ENCODE measurements around the gene TARBP1.

DNA sequence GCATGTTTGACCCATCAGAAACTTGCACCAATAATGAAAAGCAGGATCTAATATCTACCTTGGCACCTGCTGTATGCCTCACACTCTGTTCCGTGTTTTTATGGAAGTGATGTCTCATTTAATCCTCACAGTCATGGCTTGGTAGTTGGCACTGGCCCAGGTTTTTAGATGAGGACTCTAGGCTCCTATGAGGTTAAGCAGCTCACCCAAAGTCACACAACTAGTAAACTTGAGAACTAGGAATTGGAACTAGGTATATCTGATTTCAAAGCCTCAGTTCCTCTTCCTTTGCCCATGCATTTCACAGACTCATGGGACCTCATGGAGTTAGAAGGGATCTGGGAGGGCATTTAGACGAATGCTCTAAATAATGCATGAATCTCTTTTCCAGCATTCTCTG lies 21.3 kb upstream of the TARBP1 start:
- TF ChIP-seq, protein P1, sequence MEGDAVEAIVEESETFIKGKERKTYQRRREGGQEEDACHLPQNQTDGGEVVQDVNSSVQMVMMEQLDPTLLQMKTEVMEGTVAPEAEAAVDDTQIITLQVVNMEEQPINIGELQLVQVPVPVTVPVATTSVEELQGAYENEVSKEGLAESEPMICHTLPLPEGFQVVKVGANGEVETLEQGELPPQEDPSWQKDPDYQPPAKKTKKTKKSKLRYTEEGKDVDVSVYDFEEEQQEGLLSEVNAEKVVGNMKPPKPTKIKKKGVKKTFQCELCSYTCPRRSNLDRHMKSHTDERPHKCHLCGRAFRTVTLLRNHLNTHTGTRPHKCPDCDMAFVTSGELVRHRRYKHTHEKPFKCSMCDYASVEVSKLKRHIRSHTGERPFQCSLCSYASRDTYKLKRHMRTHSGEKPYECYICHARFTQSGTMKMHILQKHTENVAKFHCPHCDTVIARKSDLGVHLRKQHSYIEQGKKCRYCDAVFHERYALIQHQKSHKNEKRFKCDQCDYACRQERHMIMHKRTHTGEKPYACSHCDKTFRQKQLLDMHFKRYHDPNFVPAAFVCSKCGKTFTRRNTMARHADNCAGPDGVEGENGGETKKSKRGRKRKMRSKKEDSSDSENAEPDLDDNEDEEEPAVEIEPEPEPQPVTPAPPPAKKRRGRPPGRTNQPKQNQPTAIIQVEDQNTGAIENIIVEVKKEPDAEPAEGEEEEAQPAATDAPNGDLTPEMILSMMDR (IDR thresholded peaks at IDR 0.05) = no peak
- no peak for TF ChIP-seq ZFX (IDR thresholded peaks at IDR 0.05; ENCODE audit: borderline replicate concordance)
